Measurements from ENCODE around the gene MKNK2. TPM values are rescaled to one million over a fixed set of nuclear protein-coding genes. Genes with fewer than 3 reads are reported as not detected.

MKNK2 gene
- total RNA-seq, 1 donor from 2014 or later = 1,134 TPM

GRCh38 chr19:2016041-2016807 is 34.8 kb downstream of the MKNK2 start:
- H3K36me3 Mint-ChIP-seq (ENCODE audit: low read depth) = peaks cover 12% of the 10 kb centered on the region
- peak overlapping the region; percentile 60 for H3K4me3 Mint-ChIP-seq
- ChIA-PET CTCF (no interaction called here), POLR2A (interaction anchor here (0.5 to 2.5 kb wide), 16 partner anchors 12 to 840 kb away, joined by 3 to 26 read pairs (median 5); partner anchors contain the start of gene MKNK2)
- no peaks in the 10 kb centered on the region for H3K9me3 Mint-ChIP-seq
- no peak for DNase-seq
- ATAC-seq (ENCODE audit: low read depth) = peak; percentile 73
- peak overlapping the region; percentile 56 for H3K27ac Mint-ChIP-seq
- H3K4me1 Mint-ChIP-seq = peaks cover 29% of the 10 kb centered on the region
- intact Hi-C loops (cut with micrococcal nuclease) = loop anchor here (5.0 kb wide), 1 partner anchor 89 kb away; no protein-coding TSS in a partner anchor
- no peak for TF ChIP-seq CTCF (IDR thresholded peaks at IDR 0.05)
- no peaks in the 10 kb centered on the region for H3K27me3 Mint-ChIP-seq

GRCh38 chr19:2015608-2015950 is 35.5 kb downstream of the MKNK2 start, which contains the start of gene BTBD2:
Gene BTBD2, minus strand, starts transcription at chr19:2015714. Its CDS starts 11 bp downstream, at chr19:2015703.
- intact Hi-C loops (cut with micrococcal nuclease) = loop anchor here (2.0 to 5.0 kb wide), 2 partner anchors 73 to 88 kb away; no protein-coding TSS in a partner anchor
- Mint-ChIP-seq H3K4me3 (peak within 1 kb of the TSS; percentile 63), H3K36me3 (ENCODE audit: low read depth) (peaks cover 15% of the 10 kb centered on the region), H3K27me3 (no peaks in the 10 kb centered on the region), H3K4me1 (peaks cover 31% of the 10 kb centered on the region), H3K27ac (peak within 1 kb of the TSS; percentile 56), H3K9me3 (no peaks in the 10 kb centered on the region)
- CTCF ChIA-PET = no interaction called here
- DNase-seq = no peak
- ATAC-seq (ENCODE audit: low read depth) = peak; percentile 52
- no peak for TF ChIP-seq CTCF (IDR thresholded peaks at IDR 0.05)
- POLR2A ChIA-PET = interaction anchor here (0.6 to 2.5 kb wide), 9 partner anchors 20 to 644 kb away, joined by 4 to 26 read pairs (median 8); partner anchors contain the start of gene MKNK2

- CTCF ChIA-PET = no interaction called here
- H3K9me3 Mint-ChIP-seq = no peaks in the 10 kb centered on the region
- DNase-seq (peak; percentile 46), ATAC-seq (ENCODE audit: low read depth) (peak; percentile 56)
- H3K4me3 Mint-ChIP-seq = peak overlapping the region; percentile 63
- H3K36me3 Mint-ChIP-seq (ENCODE audit: low read depth) = peaks cover 15% of the 10 kb centered on the region
- peaks cover 30% of the 10 kb centered on the region for H3K4me1 Mint-ChIP-seq
- H3K27me3 Mint-ChIP-seq = no peaks in the 10 kb centered on the region
- POLR2A ChIA-PET = interaction anchor here (0.6 to 2.5 kb wide), 2 partner anchors 75 to 644 kb away, joined by 8 to 10 read pairs; no protein-coding TSS in a partner anchor
- TF ChIP-seq CTCF (IDR thresholded peaks at IDR 0.05) = no peak
- no peak overlapping the region for H3K27ac Mint-ChIP-seq
- intact Hi-C loops (cut with micrococcal nuclease) = loop anchor here (2.0 to 5.0 kb wide), 2 partner anchors 72 to 88 kb away; no protein-coding TSS in a partner anchor
Observed at GRCh38 chr19:2014731-2015607, 36.1 kb downstream of the MKNK2 start.

DNA sequence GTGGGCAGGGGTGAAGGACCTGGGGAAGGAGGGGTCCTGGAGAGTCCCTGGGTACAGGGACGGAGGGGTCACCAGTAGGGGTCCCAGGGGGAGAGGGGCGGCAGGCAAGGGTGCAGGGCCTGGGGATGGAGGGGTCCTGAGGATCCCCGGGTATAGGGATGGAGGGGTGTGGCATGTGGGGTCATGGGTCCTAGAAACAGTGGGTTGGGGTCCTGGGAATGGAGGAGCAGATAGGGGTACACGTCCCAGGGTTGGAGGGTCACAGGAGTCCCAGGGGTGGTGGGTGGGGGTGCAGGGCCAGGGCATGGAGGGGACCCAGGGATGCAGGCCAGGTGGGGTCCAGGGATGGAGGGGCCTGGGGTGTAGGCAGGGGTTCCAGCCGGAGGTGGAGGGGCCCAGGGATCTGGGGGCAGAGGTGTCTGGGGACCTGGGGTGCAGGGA is 36.9 kb downstream of the MKNK2 start:
- H3K9me3 Mint-ChIP-seq = no peaks in the 10 kb centered on the region
- H3K27ac Mint-ChIP-seq = no peak overlapping the region
- POLR2A ChIA-PET = no interaction called here
- peaks cover 15% of the 10 kb centered on the region for H3K36me3 Mint-ChIP-seq (ENCODE audit: low read depth)
- ATAC-seq (ENCODE audit: low read depth) (no peak), DNase-seq (no peak)
- CTCF ChIA-PET = no interaction called here
- peaks cover 26% of the 10 kb centered on the region for H3K4me1 Mint-ChIP-seq
- H3K4me3 Mint-ChIP-seq = peak overlapping the region; percentile 63
- H3K27me3 Mint-ChIP-seq = no peaks in the 10 kb centered on the region
- TF ChIP-seq CTCF (IDR thresholded peaks at IDR 0.05) = no peak
- intact Hi-C loops (cut with micrococcal nuclease) = loop anchor here (2.0 kb wide), 1 partner anchor 71 kb away; no protein-coding TSS in a partner anchor

Measured in activated B cell treated with CpG ODN at 0.5 μM for 24 hours (primary cell).